HG03039 (cell line): ENCODE data around the gene ITIH3.

ENCODE experiments used
- ATAC-seq: cut with Tn5 transposase; IDR thresholded peaks from one replicate; pipeline ENCODE4 v1.9.1; 2021; ENCODE audit warnings: mild to moderate bottlenecking, moderate library complexity; ENCODE audit not compliant: unreplicated experiment

ITIH3 gene

DNA sequence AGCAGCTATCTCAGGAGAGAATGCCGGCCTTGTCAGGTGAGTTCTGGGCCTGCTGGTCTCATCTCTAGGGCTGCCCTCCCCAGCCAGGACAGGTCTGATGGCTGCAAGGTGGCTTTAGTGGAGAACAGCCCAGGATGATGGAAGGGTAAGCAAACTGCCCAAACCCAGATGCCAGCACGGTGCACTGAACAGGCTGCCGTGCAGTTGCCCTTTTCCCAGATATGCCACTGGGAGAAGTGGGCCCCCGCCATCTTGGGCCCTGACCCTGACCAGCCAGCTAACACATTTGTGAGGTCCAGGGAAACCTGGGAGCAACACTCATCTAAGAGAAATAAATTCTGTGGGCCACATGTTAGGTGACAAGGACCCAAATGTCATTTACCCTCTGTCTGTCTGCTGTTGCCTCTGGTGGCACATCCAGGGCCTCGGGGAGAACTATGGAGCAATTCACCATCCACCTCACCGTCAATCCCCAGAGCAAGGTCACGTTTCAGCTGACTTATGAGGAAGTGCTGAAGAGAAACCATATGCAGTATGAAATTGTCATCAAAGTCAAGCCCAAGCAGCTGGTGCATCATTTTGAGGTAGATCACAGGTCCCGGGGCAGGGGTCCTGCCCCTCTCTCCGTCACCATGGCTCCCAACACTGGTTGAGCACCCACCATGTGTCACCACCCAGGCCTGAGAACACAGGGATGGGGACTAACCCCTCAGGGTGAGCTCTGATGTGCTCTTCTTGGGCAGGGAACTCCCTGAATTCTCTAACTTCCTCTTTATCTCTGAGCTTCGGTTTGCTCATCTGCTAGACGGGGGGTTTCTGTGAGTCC, 15.4 kb upstream of the ITIH3 start:
- ATAC-seq, result peak; percentile 53

DNA sequence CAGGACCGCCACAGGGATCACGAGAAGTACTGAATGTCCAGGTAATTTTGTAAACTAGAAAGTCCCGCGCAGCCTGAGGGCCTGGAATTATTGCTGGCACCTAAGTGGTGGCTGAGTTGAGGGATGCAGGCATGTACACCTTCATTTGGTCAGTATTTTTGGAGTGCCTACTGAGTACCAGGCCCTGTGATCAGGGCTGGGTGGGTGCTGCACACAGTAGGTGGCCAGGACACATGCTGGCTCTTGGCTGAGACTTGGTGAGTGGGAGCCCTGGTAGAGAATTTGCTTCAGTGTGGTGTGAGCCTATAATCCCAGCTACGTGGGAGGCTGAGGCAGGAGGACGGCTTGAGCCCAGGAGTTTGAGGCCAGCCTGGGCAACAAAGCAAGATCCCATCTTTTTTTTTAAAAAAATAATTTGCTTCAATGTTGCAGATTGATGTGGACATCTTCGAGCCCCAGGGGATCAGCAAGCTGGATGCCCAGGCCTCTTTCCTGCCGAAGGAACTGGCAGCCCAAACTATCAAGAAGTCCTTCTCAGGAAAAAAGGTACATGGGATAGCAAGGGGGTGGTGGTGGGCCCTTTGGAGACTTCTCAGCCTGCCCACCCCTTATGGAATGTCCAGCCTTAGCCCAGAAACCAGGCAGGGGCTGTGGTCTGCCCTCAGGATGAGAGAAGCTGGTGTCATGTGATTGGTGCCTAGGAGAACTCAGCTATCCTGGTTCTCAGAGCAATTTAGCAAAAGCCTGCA, 14.6 kb upstream of the ITIH3 start:
- ATAC-seq, result no peak

DNA sequence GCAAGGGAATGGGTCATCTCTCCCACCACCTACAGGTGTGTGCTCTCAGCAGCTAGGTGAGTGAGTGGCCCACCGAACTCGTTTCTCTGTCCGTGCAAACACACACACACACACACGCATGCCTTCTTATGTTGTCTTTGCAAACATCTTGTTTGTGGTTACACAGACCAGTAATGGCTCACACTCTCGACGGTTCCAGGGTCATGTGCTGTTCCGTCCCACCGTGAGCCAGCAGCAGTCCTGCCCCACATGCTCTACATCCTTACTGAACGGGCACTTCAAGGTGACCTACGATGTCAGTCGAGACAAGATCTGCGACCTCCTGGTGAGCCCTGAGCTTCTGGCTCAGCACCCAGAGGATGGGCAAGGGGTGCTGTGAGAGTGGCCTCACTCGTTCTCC, 12.9 kb upstream of the ITIH3 start:
- ATAC-seq, result no peak

DNA sequence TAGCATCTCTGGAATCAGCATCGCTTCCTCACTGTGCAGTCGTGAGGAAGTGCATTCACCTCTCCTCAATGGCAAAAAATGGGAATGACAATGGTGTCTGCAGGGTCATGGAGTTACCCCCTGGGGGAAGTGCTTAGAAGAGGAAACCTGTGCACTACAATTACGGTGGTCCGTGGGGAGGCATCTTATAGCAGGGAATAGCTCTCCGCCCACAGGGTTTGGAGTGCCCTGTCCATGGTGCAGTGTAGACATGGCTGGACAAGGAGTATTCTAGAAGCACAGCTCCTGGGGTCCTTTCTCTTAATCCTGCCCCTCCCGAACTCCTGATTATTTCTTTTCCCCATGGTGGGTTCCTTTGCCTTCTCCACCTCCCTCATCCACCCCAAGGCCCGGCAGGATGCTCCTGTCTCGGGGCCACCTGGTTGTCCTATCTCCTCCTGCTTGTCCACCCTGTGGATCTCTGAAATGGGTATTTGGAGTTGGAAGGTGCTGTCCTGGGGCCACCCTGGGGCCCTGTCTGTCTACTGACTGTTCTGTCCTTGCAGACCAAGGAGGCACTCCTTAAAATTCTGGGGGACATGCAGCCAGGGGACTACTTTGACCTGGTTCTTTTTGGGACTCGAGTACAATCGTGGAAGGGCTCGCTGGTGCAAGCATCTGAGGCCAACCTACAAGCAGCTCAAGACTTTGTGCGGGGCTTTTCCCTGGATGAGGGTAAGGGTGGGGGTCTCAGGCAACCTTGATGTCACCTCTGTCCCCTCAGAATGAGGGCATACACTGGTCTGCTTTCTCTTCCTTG, 12.0 kb upstream of the ITIH3 start:
- no peak for ATAC-seq

DNA sequence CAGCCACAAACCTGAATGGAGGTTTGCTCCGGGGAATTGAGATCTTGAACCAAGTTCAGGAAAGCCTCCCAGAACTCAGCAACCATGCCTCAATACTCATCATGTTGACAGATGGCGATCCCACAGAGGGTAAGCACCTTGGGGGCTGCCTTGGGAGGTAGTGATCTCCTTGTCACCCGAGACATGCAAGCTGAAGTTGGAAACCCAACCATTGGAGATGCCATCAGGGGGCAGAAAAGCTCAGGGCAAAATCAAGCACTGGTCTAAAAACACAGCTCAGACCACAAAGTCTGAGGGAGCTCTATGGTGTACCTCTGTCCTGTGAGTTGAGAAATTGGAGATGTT, 11.4 kb upstream of the ITIH3 start:
- no peak for ATAC-seq

DNA sequence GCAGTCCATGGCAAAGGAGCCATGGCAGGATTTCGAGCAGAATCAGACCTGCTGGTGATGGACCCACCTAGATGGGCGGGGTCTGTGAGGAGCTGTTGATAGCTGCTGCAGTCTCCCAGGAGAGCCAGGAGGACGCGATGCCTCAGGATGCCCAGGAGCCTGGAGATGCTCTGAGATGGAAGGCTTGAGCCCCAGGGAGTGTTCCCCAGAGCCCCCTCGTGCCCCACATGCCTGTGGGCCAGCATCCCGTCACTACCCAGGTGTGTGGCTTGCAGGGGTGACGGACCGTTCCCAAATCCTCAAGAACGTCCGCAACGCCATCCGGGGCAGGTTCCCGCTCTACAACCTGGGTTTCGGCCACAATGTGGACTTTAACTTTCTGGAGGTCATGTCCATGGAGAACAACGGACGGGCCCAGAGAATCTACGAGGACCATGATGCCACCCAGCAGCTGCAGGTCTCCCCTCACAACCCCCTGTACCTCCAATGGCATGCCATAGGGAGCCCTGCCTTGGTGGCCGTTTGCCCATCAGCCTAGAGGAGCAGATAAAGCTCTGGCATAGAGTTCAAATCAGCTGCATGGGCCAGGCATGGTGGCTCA, 10.5 kb upstream of the ITIH3 start:
- ATAC-seq, result no peak

DNA sequence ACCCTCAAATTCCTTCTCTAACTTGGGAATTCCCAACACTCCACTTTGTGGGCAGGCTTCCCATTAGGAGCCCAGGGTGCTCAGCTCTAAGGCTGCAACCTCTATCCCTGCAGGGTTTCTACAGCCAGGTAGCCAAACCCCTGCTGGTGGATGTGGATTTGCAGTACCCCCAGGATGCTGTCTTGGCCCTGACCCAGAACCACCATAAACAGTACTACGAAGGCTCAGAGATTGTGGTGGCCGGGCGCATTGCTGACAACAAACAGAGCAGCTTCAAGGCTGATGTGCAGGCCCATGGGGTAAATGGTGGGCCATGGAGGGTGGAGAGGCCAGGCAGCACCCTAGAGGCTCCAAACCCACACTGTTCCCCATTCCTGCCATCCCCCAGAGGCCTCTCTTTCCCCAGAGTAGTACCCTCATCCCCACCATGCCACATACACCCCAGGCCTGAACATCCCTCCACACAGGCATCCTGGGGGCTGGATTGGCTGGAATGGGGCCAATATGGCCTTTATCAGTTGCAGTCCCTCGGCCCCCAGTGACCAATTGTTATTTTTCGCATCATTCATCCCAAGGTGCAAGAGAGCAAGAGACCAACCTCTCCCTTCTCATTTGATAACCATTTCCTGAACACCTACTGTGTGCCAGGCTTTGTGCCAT, 9.5 kb upstream of the ITIH3 start:
- no peak for ATAC-seq

DNA sequence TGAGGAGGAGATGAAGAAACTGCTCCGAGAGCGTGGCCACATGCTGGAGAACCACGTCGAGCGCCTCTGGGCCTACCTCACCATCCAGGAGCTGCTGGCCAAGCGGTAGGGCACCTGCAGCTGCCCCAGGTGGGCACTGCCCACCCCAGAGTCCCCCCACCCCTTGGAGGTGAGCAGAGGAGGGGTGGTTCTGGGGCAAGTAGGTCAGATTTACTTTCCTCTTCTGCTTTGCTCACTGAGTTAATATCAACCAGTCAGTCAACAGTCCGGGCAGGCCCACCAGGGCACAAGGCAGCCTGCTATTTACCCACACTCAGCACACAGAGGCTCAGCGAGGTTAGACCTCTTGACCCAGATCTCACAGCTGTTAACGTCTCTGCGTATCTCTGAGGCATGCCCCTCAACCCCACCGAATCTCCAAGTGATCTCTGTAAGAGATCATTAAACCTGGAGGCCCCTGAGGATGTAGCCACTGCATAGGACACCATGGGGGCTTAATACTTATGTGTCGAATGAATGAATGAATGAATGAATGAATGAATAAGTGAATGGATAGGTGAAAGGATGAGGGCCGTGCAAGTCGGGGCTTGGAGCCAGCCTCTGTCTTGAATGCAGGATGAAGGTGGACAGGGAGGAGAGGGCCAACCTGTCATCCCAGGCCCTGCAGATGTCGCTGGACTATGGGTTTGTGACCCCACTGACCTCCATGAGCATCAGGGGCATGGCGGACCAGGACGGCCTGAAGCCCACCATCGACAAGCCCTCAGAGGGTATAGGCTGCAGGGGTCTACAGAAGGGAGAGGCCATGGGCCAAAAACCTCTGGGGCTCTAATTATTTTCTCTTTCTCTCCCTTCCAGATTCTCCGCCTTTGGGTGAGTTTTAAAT, 8.0 kb upstream of the ITIH3 start:
- no peak for ATAC-seq

DNA sequence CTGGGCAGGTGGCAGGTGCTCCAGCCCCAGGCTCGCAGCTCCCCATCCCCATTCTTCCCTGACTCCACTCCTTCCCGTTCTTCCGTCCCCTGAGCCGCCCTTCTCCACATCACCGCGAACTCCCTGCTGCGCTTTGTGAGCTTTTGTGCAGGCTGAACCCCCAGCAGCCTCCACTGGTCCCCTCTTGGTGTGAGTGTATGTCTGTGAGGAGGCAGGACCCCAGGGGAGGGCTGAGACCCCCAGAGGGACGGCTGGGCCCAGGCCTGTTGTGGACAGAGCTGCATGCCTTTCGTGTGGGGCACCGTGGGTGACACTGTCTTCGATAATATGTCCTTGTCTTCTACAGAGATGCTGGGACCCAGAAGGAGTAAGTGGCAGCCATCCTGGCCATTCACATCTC, 7.3 kb upstream of the ITIH3 start:
- ATAC-seq, result no peak

DNA sequence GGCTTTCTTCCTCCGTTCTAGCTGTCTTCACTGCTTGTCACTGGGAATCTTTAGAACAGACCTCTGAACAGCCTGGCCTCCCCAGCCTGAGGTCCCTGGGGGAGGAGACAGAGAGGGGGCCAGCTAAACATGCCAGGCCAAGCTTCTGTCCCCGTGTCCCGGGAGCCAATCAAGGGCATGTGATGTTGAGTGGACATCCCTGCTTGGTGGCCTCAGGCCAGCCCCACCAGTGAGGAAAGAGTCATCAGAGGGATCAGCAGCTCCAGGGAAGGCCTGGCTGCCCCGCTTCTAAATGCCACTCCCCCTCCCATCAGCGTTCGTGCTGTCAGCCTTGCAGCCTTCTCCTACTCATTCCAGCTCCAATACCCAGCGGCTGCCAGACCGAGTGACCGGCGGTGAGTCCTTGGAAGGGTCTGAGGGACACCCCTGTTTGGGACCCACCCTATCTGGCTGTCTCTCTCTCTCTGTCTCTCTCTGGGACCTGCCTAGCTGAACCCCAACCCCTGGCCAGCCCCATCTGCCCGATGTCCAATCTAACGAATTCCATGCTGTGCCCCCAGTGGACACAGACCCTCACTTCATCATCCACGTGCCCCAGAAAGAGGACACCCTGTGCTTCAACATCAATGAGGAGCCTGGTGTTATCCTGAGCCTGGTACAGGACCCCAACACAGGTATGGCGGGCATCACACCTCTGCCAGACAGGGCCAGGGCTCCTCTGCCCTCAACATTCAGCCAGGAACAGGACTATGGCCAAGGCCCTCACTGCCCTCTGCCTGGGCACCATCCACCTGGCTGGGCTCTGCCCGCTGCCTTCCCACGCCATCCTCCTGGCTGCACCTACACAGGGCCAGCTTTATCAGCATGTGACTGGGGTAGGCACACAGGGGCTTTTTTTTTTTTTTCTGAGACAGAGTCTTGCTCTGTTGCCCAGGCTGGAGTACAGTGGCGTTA, 6.6 kb upstream of the ITIH3 start:
- no peak for ATAC-seq

DNA sequence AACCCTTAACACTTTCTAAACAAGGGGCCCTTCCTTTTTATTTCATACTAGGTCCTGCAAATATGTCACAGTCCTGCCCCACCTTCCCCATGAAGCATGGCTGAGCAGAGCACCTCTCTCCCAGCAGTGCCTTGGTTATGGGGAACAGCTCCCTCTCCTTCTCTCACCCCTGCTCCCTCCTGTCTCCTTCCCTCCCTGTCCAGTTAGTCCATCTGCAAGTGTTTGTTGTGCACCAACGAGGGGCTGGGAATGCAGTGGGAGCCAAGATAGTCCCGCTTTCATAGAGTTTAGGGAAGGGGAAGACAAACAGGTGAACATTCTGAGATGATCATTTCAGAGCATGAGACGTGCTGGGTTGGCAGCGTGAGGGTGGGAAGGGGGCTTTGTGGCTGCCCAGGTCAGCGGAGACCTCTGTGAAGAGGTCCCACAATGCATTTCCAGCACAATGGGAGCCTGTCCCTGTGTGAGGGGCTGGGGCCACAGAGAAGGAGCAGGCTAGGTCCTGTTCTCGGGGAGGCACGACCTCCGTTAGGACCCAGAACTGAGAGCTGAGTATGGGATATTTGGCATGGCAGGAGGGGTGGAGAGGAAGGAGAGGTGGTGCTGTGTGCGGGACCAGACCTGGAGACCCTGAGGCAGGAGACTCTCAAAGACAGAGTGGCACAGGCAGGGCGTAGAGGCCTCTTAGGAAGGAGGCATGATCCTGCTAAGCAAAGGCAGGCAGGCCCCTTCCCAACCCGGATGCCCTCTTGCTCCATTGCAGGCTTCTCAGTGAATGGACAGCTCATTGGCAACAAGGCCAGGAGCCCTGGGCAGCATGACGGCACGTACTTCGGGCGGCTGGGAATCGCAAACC, 5.5 kb upstream of the ITIH3 start:
- ATAC-seq, result no peak

DNA sequence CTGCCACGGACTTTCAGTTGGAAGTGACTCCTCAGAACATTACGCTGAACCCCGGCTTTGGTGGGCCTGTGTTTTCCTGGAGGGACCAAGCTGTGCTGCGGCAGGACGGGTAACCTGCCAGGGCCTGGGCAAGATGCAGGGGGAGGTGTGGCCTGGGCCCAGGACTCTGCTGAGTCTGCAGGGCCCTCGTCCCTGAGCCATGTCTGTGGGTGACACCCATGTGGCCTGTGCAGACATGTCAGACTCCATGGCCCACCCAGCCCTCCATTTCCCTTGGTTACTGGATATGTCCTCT, 4.9 kb upstream of the ITIH3 start:
- no peak for ATAC-seq

DNA sequence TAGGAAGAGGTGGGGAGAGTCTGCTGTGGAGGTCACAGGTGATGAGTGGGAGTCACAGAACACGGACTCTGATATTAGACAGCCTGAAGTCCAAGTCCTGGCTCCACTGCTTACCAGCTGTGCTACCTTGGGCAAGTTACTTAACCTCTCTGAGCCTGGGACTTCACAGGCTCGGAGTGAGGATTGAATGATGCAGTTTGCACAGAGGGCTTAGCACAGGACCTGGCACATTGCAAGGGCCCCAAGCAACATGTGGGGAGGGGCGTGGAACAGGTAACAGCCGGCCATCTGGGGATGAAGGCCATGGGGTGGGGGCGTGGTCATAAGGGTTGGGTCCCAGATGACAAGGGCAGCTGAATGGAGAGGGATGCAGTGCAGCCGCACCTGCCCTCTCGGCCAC, 4.3 kb upstream of the ITIH3 start:
- no peak for ATAC-seq

DNA sequence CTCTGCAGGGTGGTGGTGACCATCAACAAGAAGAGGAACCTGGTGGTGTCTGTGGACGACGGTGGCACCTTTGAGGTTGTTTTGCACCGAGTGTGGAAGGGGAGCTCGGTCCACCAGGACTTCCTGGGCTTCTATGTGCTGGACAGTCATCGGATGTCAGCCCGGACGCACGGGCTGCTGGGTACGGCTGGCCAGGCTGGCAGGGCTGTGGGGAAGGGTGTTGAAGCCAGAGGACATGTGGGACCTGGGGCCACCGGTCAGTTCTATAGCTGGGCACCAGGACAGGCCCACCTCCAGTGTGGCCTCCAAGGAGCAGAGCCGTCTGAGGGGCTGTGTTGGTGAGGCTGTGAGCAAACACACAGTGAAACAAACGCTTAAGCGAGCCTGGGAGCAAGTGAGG, 3.9 kb upstream of the ITIH3 start:
- no peak for ATAC-seq

DNA sequence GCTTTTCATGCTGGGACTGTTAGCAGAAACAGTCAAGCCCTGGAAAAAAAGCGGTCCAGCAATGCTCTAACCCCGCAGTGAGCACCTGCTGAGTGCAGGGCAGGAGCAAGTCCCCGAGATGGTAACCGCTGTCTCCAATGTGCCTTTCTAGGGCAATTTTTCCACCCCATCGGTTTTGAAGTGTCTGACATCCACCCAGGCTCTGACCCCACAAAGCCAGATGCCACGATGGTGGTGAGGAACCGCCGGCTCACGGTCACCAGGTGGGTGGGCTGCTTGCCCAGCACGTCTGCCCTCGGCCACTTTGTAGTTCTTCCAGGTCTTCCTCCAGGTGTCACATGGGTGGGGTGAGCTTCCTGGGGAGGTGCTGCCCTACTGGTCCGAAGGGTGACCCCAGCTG, 3.2 kb upstream of the ITIH3 start:
- ATAC-seq, result no peak

DNA sequence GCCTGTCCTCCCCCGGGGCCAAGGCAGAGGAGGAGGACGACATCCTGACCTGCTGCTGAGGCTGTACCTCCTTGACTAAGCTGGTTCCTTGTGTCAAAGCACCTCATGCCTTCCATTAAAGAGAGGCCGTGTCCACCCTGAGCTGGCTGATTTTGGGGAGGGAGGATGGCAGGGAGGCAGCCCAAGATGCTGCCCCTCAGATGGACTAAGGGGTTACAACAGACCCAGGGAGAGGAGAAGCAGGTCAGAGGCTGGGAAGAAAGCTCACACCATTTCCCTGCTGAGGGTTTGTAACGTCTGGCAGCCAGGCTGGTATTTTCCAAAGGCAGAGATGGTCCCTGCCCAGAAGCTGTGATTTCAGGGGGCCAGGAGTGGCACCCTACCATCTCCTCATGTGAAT, 2.7 kb upstream of the ITIH3 start:
- no peak for ATAC-seq

DNA sequence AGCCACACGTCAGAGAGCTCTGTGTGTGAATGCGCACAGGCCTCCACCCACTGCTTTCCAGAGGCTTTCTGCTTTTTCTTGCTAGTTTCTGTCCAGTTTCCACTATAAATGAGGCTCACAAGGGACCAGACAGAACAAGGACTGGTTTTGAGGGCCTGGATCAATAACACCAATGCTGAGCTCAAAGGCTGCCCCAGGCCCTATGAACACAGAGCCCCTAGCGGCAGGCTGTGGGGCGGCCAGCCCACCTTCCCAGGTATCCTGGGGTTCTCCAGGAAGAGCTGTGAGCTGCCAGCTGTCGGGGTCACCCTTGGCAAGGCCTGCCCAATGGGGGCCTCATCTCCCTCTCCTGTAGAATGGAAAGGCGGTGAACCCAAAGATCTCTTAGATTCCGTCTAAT, 2.2 kb upstream of the ITIH3 start:
- ATAC-seq, result no peak
